Measurements from ENCODE around the gene ARFIP1. TPM values are rescaled to one million over a fixed set of nuclear protein-coding genes. Genes with fewer than 3 reads are reported as not detected.

The ARFIP1 gene
- total RNA-seq, 2 donors from 2014 or later: 13.8 to 18.8 TPM

DNA sequence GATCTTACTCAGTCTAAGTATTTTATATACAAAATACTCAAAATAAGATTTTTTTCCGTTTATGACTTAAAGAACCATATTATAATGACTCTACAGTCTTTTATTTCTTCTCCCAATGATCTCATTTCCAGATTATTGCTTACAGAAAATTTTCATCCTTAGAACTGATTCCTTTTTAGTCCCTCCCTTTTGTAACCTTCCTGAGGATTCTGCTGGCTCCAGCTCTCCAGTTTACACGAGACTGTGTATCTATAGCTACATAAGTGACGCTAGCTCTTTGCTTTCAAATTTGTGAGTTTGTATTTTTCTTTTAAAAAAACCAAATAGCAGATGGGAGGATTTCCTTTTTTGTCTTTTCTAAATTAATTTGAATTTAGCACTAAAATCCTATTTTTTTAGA lies 180.3 kb downstream of the ARFIP1 start:
- no peaks in the 10 kb centered on the region for H3K9me3 Mint-ChIP-seq

DNA sequence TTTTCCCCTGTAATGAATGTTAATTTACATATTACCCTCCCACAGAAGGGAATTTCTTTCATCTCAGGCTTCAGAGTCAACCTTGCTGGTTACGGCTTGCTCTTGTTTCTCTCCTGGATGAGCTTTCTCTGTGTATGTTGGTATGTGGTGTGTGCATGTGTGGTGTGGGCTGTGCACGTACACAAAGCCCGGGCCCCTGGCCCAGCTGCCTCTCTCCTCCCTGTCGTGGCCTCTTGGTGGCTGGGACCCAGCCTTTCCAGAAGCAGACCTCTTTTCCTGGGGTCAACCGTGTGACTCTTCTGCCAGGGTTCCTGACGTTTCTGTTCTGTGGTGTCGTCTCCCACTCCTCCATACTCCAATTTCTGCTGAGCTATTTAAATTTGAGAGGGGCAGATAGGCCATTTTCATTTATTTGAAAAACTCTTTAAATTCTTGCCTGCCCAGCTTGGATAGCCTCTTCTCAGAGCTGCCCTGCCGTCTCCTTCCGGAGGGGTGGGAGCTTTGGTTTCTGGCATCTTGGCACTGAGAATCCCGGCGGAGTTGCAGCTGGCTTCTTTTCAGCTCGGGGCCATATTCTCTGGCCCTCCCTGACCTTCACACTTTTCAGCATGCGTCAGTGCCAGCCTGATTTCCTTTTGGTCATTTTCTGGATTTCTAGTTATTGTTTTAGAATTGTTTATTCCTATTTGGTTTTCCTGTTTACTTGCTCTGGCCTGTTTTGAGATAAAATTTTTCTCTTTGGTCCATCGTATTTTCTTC lies 181.4 kb downstream of the ARFIP1 start:
- ATAC-seq (replicated peaks in 1 of 2): no peak
- H3K27me3 Mint-ChIP-seq (ENCODE audit: low read depth): no peaks in the 10 kb centered on the region

More for the DNA sequence above, 180.3 kb downstream of the ARFIP1 start:
- no peak overlapping the region for H3K4me3 Mint-ChIP-seq
- no peaks in the 10 kb centered on the region for H3K27me3 Mint-ChIP-seq (ENCODE audit: low read depth)
- H3K27ac Mint-ChIP-seq: no peak overlapping the region
- DNase-seq (no peak), ATAC-seq (replicated peaks in 1 of 2) (no peak)
- no peaks in the 10 kb centered on the region for H3K36me3 Mint-ChIP-seq (ENCODE audit: insufficient read depth in 2 of 2)
- H3K4me1 Mint-ChIP-seq (ENCODE audit: low read depth): no peaks in the 10 kb centered on the region

DNA sequence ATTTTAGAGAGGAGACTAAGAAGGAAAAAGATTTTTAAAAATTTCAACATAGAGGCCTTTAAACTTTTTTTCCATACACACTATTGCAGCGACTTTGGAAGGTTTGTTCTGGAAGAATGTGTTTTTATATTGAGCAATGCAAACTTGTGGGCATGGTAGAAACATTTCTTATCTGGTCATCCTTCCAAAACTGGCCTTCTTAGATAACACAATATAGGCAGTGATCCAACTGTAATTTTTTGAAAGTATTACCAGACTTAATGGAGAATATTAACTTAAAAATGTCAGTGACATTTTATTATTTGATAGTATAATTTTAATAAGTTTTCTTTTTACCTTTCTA lies 182.0 kb downstream of the ARFIP1 start:
- Mint-ChIP-seq H3K4me1 (ENCODE audit: low read depth) (no peaks in the 10 kb centered on the region), H3K9me3 (no peaks in the 10 kb centered on the region), H3K36me3 (ENCODE audit: insufficient read depth in 2 of 2) (no peaks in the 10 kb centered on the region), H3K4me3 (no peak overlapping the region), H3K27me3 (ENCODE audit: low read depth) (no peaks in the 10 kb centered on the region), H3K27ac (no peak overlapping the region)
- DNase-seq (no peak), ATAC-seq (replicated peaks in 1 of 2) (no peak)

More for the DNA sequence above, 181.4 kb downstream of the ARFIP1 start:
- Mint-ChIP-seq H3K36me3 (ENCODE audit: insufficient read depth in 2 of 2) (no peaks in the 10 kb centered on the region), H3K4me3 (no peak overlapping the region), H3K27ac (no peak overlapping the region), H3K9me3 (no peaks in the 10 kb centered on the region), H3K4me1 (ENCODE audit: low read depth) (no peaks in the 10 kb centered on the region)
- DNase-seq: no peak

Other genes starting within 250 kb of the ARFIP1 start
- gene FBXW7, start 243.9 kb upstream of the ARFIP1 start, total RNA-seq: 10 to 100 TPM; 37.6 to 40.9 TPM
- 10 to 100 TPM; 16.8 to 22.0 TPM for gene TMEM154, start 100.0 kb upstream of the ARFIP1 start, total RNA-seq
- under 1 TPM; 0.39 to 0.43 TPM for gene TIGD4, start 224 bp upstream of the ARFIP1 start, total RNA-seq
- under 1 TPM; 0.10 to 0.14 TPM for gene FHDC1, start 156.4 kb downstream of the ARFIP1 start, total RNA-seq

Data from activated T-cell treated with anti-CD3 and anti-CD28 coated beads, Interleukin-2, amount 50 U/mL, for 72 hours (primary cell).